ENCODE results near the gene SHISA9. TPM values are rescaled to one million over a fixed set of nuclear protein-coding genes. Genes with fewer than 3 reads are reported as not detected.

SHISA9 gene
- total RNA-seq, 2 donors from 2014 or later, result 0.21 to 3.4 TPM

DNA sequence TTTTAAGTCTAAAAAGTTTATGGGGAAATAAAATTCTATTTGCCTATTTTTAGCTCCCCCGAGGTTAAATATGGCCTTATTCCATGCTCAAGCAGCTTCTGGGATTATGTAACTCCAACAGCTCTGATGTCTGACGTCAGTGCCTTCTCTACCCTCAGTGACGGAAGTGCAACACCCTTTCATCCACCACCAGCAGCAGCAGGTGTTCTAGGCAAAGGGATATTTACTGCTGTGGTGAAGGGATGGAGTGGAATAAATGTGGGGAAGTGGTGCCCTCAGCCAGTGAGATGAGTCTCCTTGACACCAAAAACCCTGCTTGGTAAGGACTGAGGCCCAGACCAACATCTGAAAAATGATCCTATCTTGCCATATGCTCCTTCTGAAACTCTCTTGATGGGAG, 247.4 kb downstream of the SHISA9 start:
- no peak for DNase-seq (ENCODE audit: low spot score)
- H3K4me1 ChIP-seq (ENCODE audit: control insufficient read depth in 1 of 2, low read depth in 2 of 2), result no peaks in the 10 kb centered on the region
- no peak overlapping the region for H3K4me3 ChIP-seq
- TF ChIP-seq, protein P1, sequence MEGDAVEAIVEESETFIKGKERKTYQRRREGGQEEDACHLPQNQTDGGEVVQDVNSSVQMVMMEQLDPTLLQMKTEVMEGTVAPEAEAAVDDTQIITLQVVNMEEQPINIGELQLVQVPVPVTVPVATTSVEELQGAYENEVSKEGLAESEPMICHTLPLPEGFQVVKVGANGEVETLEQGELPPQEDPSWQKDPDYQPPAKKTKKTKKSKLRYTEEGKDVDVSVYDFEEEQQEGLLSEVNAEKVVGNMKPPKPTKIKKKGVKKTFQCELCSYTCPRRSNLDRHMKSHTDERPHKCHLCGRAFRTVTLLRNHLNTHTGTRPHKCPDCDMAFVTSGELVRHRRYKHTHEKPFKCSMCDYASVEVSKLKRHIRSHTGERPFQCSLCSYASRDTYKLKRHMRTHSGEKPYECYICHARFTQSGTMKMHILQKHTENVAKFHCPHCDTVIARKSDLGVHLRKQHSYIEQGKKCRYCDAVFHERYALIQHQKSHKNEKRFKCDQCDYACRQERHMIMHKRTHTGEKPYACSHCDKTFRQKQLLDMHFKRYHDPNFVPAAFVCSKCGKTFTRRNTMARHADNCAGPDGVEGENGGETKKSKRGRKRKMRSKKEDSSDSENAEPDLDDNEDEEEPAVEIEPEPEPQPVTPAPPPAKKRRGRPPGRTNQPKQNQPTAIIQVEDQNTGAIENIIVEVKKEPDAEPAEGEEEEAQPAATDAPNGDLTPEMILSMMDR (IDR thresholded peaks at IDR 0.05), result no peak
- H3K27ac ChIP-seq, result no peak overlapping the region
- no peaks in the 10 kb centered on the region for H3K27me3 ChIP-seq (replicated peaks; ENCODE audit: insufficient read depth)
- no peaks in the 10 kb centered on the region for H3K36me3 ChIP-seq
- H3K9me3 ChIP-seq, result no peaks in the 10 kb centered on the region
- ATAC-seq (ENCODE audit: insufficient number of reproducible peaks, low FRiP score, low read depth), result no peak

DNA sequence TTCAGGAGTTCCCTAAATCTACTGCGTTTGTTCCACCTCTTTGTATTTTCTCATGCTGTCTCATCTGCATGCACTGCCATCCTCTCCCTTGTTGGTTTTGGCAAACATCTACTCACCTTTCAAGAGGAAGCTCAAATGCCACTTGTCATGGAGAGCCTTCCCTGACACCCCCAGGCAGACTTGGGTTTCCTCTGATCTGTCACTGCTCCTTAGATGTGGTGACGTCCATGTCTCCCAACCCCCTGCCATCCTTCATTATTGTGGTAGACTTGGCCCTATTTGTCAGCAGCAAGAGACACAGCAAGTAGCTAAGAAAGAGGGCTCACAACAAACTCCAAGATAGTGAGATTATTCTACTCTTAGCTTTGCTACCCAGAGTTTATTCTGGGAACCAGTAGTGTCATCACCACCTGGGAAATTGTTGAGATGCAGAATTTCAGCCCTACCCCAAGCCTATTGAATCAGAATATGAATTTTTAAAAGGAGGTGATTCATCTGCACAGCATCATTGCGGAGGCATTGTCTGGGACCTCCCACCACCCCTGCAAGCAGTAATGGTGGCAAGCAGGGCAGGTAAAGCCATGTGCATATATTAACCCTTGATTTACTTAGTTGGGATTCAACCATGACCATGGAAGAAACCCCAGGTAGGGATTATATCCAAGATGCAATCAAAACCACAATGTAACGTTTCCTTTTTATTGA, 248.9 kb downstream of the SHISA9 start:
- no peaks in the 10 kb centered on the region for H3K9me3 ChIP-seq
- H3K36me3 ChIP-seq, result no peaks in the 10 kb centered on the region
- H3K27ac ChIP-seq, result no peak overlapping the region
- DNase-seq (ENCODE audit: low spot score) (no peak), ATAC-seq (ENCODE audit: insufficient number of reproducible peaks, low FRiP score, low read depth) (no peak)
- H3K4me1 ChIP-seq (ENCODE audit: control insufficient read depth in 1 of 2, low read depth in 2 of 2), result no peaks in the 10 kb centered on the region
- no peaks in the 10 kb centered on the region for H3K27me3 ChIP-seq (replicated peaks; ENCODE audit: insufficient read depth)
- TF ChIP-seq, protein P1 (IDR thresholded peaks at IDR 0.05), result no peak
- H3K4me3 ChIP-seq, result no peak overlapping the region

DNA sequence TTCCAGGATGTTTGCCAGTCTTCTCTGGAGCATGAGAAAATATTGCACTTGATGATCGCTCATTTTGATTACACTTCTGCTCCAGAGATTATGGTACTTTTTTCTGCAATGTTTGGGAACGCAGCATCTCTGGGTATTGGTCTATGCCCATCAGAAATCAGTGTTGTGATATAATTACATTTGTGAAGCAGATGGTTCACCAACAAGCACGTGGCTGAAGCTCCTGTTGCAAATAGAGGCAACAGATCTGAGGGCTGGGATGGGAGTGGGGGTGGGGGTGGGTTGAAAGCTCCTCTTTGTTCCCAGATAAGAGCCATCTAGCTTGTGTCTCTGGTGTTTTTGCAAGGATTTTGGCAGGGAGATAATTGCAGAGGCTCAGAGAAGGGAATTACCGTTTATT, 252.3 kb downstream of the SHISA9 start:
- H3K27ac ChIP-seq, result no peak overlapping the region
- H3K36me3 ChIP-seq, result no peaks in the 10 kb centered on the region
- no peaks in the 10 kb centered on the region for H3K27me3 ChIP-seq (replicated peaks; ENCODE audit: insufficient read depth)
- DNase-seq (ENCODE audit: low spot score) (no peak), ATAC-seq (ENCODE audit: insufficient number of reproducible peaks, low FRiP score, low read depth) (no peak)
- H3K4me3 ChIP-seq, result no peak overlapping the region
- no peaks in the 10 kb centered on the region for H3K9me3 ChIP-seq
- H3K4me1 ChIP-seq (ENCODE audit: control insufficient read depth in 1 of 2, low read depth in 2 of 2), result no peaks in the 10 kb centered on the region
- TF ChIP-seq, protein P1 (IDR thresholded peaks at IDR 0.05), result no peak

DNA sequence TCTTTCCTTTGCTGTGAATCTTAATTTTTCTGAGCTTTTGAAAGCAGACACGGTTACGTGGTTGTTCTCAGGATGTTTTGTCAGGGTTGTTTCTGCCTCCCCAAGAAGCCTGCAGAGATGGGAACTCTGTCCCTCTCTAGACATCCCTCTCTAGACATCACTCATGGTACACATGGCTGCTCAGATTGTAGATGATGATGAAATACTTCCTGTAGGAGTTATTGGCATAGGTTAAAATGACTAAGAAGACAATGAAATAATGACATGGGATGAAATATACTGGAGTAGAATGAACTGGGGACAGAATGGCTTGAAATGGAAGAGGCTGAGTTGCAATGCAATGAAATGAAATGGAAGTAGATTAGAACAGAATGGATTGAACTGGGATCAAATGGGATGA, 253.4 kb downstream of the SHISA9 start:
- H3K27ac ChIP-seq, result no peak overlapping the region
- no peak for DNase-seq (ENCODE audit: low spot score)
- TF ChIP-seq, protein P1 (IDR thresholded peaks at IDR 0.05), result no peak
- ATAC-seq (ENCODE audit: insufficient number of reproducible peaks, low FRiP score, low read depth), result no peak
- no peak overlapping the region for H3K4me3 ChIP-seq
- H3K27me3 ChIP-seq (replicated peaks; ENCODE audit: insufficient read depth), result no peaks in the 10 kb centered on the region
- H3K36me3 ChIP-seq, result no peaks in the 10 kb centered on the region
- H3K9me3 ChIP-seq, result no peaks in the 10 kb centered on the region
- no peaks in the 10 kb centered on the region for H3K4me1 ChIP-seq (ENCODE audit: control insufficient read depth in 1 of 2, low read depth in 2 of 2)

DNA sequence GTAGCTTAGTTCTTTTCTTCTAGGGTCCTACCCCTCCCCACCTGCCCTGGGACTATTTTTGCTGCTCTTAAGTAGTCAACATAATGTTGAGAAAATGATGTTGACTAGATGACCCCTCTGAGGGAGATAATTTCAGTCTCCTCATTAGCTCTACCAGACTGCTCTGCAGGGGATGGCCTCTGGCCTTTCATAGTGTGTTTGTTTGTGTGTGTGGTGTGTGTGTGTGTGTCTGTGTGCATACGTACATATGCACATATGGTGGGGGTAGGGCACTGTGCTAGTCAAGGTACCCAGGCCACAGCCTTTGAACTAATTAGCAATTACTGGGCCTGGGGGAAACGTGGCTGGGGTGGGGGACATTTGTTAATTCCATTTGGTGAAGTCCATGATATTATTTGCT, 254.0 kb downstream of the SHISA9 start:
- H3K4me3 ChIP-seq, result no peak overlapping the region
- DNase-seq (ENCODE audit: low spot score) (no peak), ATAC-seq (ENCODE audit: insufficient number of reproducible peaks, low FRiP score, low read depth) (no peak)
- H3K27ac ChIP-seq, result no peak overlapping the region
- no peaks in the 10 kb centered on the region for H3K4me1 ChIP-seq (ENCODE audit: control insufficient read depth in 1 of 2, low read depth in 2 of 2)
- no peaks in the 10 kb centered on the region for H3K27me3 ChIP-seq (replicated peaks; ENCODE audit: insufficient read depth)
- H3K36me3 ChIP-seq, result no peaks in the 10 kb centered on the region
- no peaks in the 10 kb centered on the region for H3K9me3 ChIP-seq
- TF ChIP-seq, protein P1 (IDR thresholded peaks at IDR 0.05), result no peak
